T-cell (primary cell): ENCODE measurements around the gene ZNF324. TPM values are rescaled to one million over a fixed set of nuclear protein-coding genes. Genes with fewer than 3 reads are reported as not detected.
"Not testable (repeated sequence)": the region's sequence is repeated elsewhere in the genome, so short reads cannot be mapped to it uniquely, and the experiment has no call there.

ENCODE experiments used
- ATAC-seq, 4 experiments: fragments of 200-7000 bp in 3 of 4; fragments of 150-1000 bp in 1 of 4; cut with Tn5 transposase; replicated peaks in 1 of 4; 1 replicate in 3 of 4; 2 replicates in 1 of 4; pipeline ENCODE4 v1.10.0; 2021; ENCODE audit warnings: moderate library complexity in 3 of 4, mild to moderate bottlenecking in 2 of 4, moderate number of reproducible peaks in 1 of 4
- CTCF ChIA-PET, 2 donors: fragments of 300-600 bp; sonication (Branson Sonifier 250); formaldehyde crosslinking; loops; one replicate each; lab custom pipeline; 2022; ENCODE audit warnings: antibody characterized with exemption in 2 of 2; lab: Charles Lee
- POLR2A ChIA-PET, 2 donors: fragments of 300-600 bp; sonication (Branson Sonifier 250); formaldehyde crosslinking; loops; one replicate each; lab custom pipeline; 2022; ENCODE audit warnings: antibody characterized with exemption in 2 of 2; lab: Charles Lee
- DNase-seq, 35 experiments: peaks; one replicate each; pipeline versions ENCODE4 v3.0.0 to v3.0.0-alpha.2; 2013 to 2023
- H3K27ac ChIP-seq: one replicate; pipeline ENCODE4 v1.5.1; 2013; ENCODE audit warnings: low read length
- H3K27me3 ChIP-seq, 2 experiments: replicated peaks in 1 of 2; 1 replicate in 1 of 2; 2 replicates in 1 of 2; pipeline versions ENCODE4 v1.6.1 to v1.7.0; 2013; ENCODE audit warnings: low read length in 1 of 2, mixed read lengths in 1 of 2; ENCODE audit not compliant: control insufficient read depth in 2 of 2, insufficient read depth in 2 of 2; ENCODE audit errors: extremely low read depth in 1 of 2
- H3K36me3 ChIP-seq, 2 donors: 1 replicate in 1 of 2; 2 replicates in 1 of 2; pipeline versions ENCODE4 v1.6.1 to v1.7.0; 2013; ENCODE audit warnings: low read length in 1 of 2; ENCODE audit not compliant: control insufficient read depth in 2 of 2, insufficient read depth in 1 of 2; ENCODE audit errors: extremely low read depth in 1 of 2
- H3K4me1 ChIP-seq, 2 experiments: 1 replicate in 1 of 2; 2 replicates in 1 of 2; pipeline versions ENCODE4 v1.6.1 to v1.7.0; 2013; ENCODE audit warnings: low read length in 2 of 2, mixed read lengths in 1 of 2; ENCODE audit not compliant: insufficient read depth in 2 of 2, control insufficient read depth in 1 of 2; ENCODE audit errors: extremely low read depth in 1 of 2
- H3K4me3 ChIP-seq, 2 donors: 1 replicate in 1 of 2; 2 replicates in 1 of 2; pipeline versions ENCODE4 v1.5.1 to v1.7.0; 2013; ENCODE audit warnings: mild to moderate bottlenecking in 2 of 2, low read length in 1 of 2, moderate library complexity in 1 of 2; ENCODE audit not compliant: control insufficient read depth in 1 of 2; ENCODE audit errors: extremely low read depth in 1 of 2
- H3K9me3 ChIP-seq: 2 replicates; pipeline ENCODE4 v1.7.0; 2013
- H3K27ac Mint-ChIP-seq, 2 donors: one replicate each; pipeline ENCODE4 v1.8.0; 2020 to 2021; ENCODE audit warnings: mild to moderate bottlenecking in 2 of 2, mixed read lengths in 2 of 2
- H3K27me3 Mint-ChIP-seq, 2 donors: one replicate each; pipeline ENCODE4 v1.8.0; 2021 to 2022; ENCODE audit warnings: mixed read lengths in 2 of 2
- H3K36me3 Mint-ChIP-seq: one replicate; pipeline ENCODE4 v1.8.0; 2021; ENCODE audit warnings: mixed read lengths
- H3K4me1 Mint-ChIP-seq, 3 donors: one replicate each; pipeline ENCODE4 v1.8.0; 2020 to 2022; ENCODE audit warnings: mixed read lengths in 3 of 3, mild to moderate bottlenecking in 1 of 3
- H3K4me3 Mint-ChIP-seq, 3 donors: one replicate each; pipeline ENCODE4 v1.8.0; 2020 to 2022; ENCODE audit warnings: mild to moderate bottlenecking in 3 of 3, mixed read lengths in 3 of 3, moderate library complexity in 3 of 3
- H3K9me3 Mint-ChIP-seq, 3 donors: one replicate each; pipeline ENCODE4 v1.8.0; 2020 to 2022; ENCODE audit warnings: mixed read lengths in 3 of 3
- WGBS: methylation state at CpG from one replicate; pipeline ENCODE4 v1.1.5; 2013; ENCODE audit warnings: missing lambda C conversion rate; ENCODE audit not compliant: insufficient coverage; 5-methylcytosine and 5-hydroxymethylcytosine counted together
- total RNA-seq, 35 experiments: library from RNA in 6 of 35; stranded (reverse) in 6 of 35; fragments of 120-200 nt in 1 of 35; gene quantifications; one replicate each; pipeline versions ENCODE4 v1.2.1 to v1.2.4 and lab custom pipeline; 2013 to 2026

ZNF324 gene
- total RNA-seq, 5 donors from 2014 or later (not counting 1 experiment from before 2014, with no cell fraction given), result 17.9 to 33.2 (median 28.2) TPM

DNA sequence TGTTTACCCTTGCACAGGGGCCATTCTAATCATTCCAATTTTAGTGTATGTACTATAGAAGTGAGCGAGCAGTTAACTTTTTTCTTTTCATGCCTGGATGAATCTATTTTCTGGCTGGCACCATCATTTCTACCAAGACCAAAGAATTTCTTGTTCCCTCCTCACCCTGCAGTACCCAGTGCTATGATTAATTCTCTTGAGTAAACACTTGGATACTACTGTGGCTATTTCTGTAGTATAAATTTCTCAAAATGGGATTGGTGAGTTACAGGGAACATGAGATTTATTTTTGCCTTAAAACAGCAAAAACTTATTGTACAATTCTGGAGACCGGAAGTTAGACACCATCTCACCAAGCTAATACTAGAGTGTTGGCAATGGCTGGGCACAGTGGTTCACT, 16.9 kb downstream of the ZNF324 start:
- Mint-ChIP-seq H3K27ac (no peak overlapping the region), H3K4me3 (no peak overlapping the region), H3K36me3 (peaks cover 13% of the 10 kb centered on the region), H3K9me3 (no peaks in the 10 kb centered on the region), H3K27me3 (no peaks in the 10 kb centered on the region), H3K4me1 (peaks cover 0 to 1% (median 0%) of the 10 kb centered on the region in 3 donors)
- Histone ChIP-seq H3K4me3 (no peak overlapping the region), H3K36me3 (peaks cover 9 to 15% of the 10 kb centered on the region in 2 donors), H3K4me1 (peaks cover 0 to 3% of the 10 kb centered on the region in 2 experiments), H3K9me3 (no peaks in the 10 kb centered on the region), H3K27ac (no peak overlapping the region), H3K27me3 (no peaks in the 10 kb centered on the region)
- CTCF ChIA-PET, result no interaction called here
- DNase-seq, result no peak
- 100% methylated on average over 1 of the region's 2 CpGs for WGBS
- POLR2A ChIA-PET, result interaction anchor here in 1 of 2 donors (0.7 kb wide), 1 partner anchor 41 kb away, joined by 6 read pairs; no protein-coding TSS in a partner anchor
- ATAC-seq, result no peak

DNA sequence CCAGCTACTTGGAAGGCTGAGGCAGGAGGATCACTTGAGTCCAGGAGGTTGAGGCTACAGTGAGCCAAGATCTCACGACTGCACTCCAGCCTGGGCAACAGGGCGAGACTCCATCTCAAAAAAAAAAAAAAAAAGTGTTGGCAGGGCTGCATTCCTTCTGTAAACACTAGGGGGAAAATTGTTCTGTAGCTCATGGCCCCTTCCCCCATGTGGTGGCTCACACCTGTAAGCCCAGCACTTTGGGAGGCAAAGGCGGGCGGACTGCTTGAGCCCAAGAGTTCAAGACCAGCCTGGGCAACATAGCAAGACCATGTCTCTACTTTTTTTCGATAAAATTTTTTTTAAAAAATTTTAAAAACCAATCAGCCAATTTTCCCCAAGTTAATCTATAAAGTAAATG, 17.5 kb downstream of the ZNF324 start:
- H3K9me3 ChIP-seq, H3K27ac Mint-ChIP-seq, H3K4me1 Mint-ChIP-seq, H3K27me3 Mint-ChIP-seq, H3K4me1 ChIP-seq, H3K27me3 ChIP-seq, DNase-seq, H3K36me3 Mint-ChIP-seq, H3K4me3 Mint-ChIP-seq, ATAC-seq, H3K27ac ChIP-seq, H3K4me3 ChIP-seq, H3K9me3 Mint-ChIP-seq, CTCF ChIA-PET: not testable (repeated sequence)
- H3K36me3 ChIP-seq, result peaks cover 9 to 10% of the 10 kb centered on the region in 2 donors
- no CpG with 5 or more reads among the region's 5 CpGs for WGBS
- POLR2A ChIA-PET, result interaction anchor here in 1 of 2 donors (0.6 kb wide), 1 partner anchor 8 kb away, joined by 3 read pairs; the partner anchor contains the start of gene ZNF446

DNA sequence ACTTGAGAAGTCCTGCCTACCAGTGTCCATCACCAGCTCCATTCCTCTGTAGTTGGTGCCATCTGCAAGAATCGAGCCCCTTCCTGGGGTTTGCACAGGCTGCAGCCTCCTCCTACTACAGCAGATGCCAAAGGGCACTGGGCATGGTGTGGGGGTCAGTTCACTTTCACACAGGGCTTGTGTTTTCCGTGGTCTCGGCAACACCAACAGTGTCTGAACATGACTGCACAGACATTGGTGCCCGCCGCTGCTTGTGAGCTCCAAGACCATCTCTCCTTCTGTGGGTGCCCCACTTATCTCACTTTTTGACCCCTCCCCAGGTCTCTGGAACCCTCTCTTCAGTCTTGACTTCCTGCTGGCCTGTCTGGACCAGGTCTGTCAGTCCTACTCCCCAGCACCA, 24.5 kb downstream of the ZNF324 start:
- H3K27me3 ChIP-seq, result no peaks in the 10 kb centered on the region
- H3K9me3 ChIP-seq, result no peaks in the 10 kb centered on the region
- Mint-ChIP-seq H3K9me3 (no peaks in the 10 kb centered on the region), H3K4me3 (no peak overlapping the region), H3K4me1 (peaks cover 0 to 2% (median 2%) of the 10 kb centered on the region in 3 donors), H3K27ac (no peak overlapping the region), H3K36me3 (no peaks in the 10 kb centered on the region), H3K27me3 (no peaks in the 10 kb centered on the region)
- POLR2A ChIA-PET, result no interaction called here
- H3K4me3 ChIP-seq, result no peak overlapping the region
- 92% methylated on average over 4 of the region's 5 CpGs for WGBS
- no peak for DNase-seq
- H3K4me1 ChIP-seq, result no peaks in the 10 kb centered on the region
- CTCF ChIA-PET, result no interaction called here
- no peak for ATAC-seq
- H3K27ac ChIP-seq, result no peak overlapping the region
- H3K36me3 ChIP-seq, result no peaks in the 10 kb centered on the region

DNA sequence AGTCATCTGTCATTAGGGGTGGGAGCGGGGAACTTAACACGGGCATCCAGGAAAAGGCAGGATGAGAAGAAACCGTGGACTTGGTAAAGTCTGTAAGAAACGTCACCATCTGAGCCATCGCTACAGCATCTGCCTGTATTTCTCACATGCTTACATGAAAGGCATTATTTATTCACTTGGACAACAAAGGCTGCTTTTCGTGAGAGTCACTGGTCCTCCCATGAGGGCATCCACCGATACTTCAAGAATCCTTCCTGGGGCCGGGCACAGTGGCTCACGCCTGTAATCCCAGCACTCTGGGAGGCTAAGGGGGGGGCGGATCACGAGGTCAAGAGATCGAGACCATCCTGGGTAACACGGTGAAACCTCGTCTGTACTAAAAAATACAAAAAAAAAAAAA, 25.4 kb downstream of the ZNF324 start:
- H3K4me1 Mint-ChIP-seq, result peaks cover 0 to 7% (median 2%) of the 10 kb centered on the region in 3 donors
- ChIA-PET CTCF (no interaction called here), POLR2A (no interaction called here)
- H3K27ac Mint-ChIP-seq, result no peak overlapping the region
- no peaks in the 10 kb centered on the region for H3K36me3 Mint-ChIP-seq
- no peaks in the 10 kb centered on the region for H3K9me3 Mint-ChIP-seq
- H3K9me3 ChIP-seq, result no peaks in the 10 kb centered on the region
- peaks cover 0 to 3% of the 10 kb centered on the region in 2 experiments for H3K4me1 ChIP-seq
- H3K4me3 Mint-ChIP-seq, result no peak overlapping the region
- H3K27me3 ChIP-seq, result no peaks in the 10 kb centered on the region
- DNase-seq (no peak), ATAC-seq (no peak)
- 97% methylated on average over 6 of the region's 14 CpGs for WGBS
- H3K27me3 Mint-ChIP-seq, result no peaks in the 10 kb centered on the region
- H3K36me3 ChIP-seq, result no peaks in the 10 kb centered on the region
- H3K4me3 ChIP-seq, result no peak overlapping the region
- no peak overlapping the region for H3K27ac ChIP-seq

DNA sequence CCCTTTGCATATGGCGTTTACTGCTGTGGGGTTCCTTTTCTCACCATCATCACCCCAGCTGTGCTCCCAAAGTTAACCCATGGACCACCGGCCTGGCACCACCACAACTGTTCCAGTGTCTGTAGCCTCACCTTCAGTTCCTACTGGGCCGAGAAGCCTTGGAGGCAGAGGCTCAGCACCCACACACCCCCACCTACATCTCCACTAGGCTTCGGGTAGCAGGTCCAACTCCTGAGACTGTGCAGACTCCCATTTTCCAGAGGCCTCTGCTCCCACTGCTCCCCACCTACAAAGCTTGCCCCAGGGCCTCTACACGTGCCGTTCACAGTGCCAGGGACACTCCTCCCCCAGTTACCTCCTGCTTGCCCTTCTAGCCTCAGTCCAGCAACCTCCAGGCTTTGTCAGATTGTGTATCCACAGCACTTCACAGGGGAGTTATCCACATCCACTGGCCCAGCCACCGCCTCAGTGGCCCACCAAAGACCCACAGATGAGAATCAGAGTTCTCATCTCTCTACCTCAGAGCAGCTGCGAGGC, 30.8 kb downstream of the ZNF324 start:
- CTCF ChIA-PET, result no interaction called here
- H3K4me3 ChIP-seq, result no peak overlapping the region
- peaks cover 5 to 28% of the 10 kb centered on the region in 2 experiments for H3K4me1 ChIP-seq
- DNase-seq (no peak), ATAC-seq (no peak)
- H3K9me3 ChIP-seq, result no peaks in the 10 kb centered on the region
- Mint-ChIP-seq H3K4me1 (peaks cover 16 to 26% (median 22%) of the 10 kb centered on the region in 3 donors), H3K9me3 (peaks cover 2 to 11% (median 10%) of the 10 kb centered on the region in 3 donors), H3K27me3 (no peaks in the 10 kb centered on the region), H3K4me3 (peak overlapping the region; percentile 32 to 39 (median 39)), H3K36me3 (no peaks in the 10 kb centered on the region), H3K27ac (peak overlapping the region in 1 of 2 donors; percentile 39)
- no peaks in the 10 kb centered on the region for H3K36me3 ChIP-seq
- H3K27ac ChIP-seq, result no peak overlapping the region
- peaks cover 0 to 3% of the 10 kb centered on the region in 2 experiments for H3K27me3 ChIP-seq
- POLR2A ChIA-PET, result no interaction called here
- 93% methylated on average over 7 of the region's 8 CpGs for WGBS

DNA sequence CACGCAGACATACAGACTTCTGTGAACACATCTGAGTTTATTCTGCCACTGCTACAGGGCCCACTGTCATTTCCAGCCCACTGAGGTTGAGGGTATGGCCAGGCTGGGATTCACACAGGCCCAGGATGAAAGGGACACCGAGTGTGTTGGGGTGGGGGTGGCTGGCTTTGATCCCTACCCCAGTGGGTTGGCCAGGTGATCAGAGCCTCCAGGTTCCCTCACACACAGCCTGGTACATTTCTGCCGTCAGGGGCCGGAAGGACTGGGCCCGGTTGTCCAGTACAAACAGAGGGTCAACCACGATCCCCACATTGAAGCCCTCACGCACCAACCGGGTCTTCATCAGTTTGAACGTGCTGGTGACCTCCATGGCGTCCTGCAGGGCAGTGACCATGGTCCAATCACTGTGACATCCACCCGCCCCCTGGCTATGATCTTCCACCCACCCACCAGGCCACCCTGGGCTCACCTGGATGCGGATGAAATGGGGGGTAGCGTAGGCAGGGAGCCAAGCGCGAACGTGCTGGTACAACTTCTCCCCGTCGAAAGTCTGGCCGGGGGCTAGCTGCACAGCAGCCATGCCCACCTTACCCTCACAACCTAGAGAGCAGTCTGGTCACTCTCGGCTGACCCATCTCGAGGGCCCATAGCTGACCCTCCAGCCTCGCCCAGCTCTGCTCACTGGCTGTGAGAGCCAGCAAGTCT, 31.6 kb downstream of the ZNF324 start:
- peak overlapping the region; percentile 86 to 93 (median 90) for H3K4me3 Mint-ChIP-seq
- 65% methylated on average over 20 of the region's 22 CpGs for WGBS
- ChIA-PET POLR2A (no interaction called here), CTCF (no interaction called here)
- H3K4me1 Mint-ChIP-seq, result peaks cover 16 to 26% (median 22%) of the 10 kb centered on the region in 3 donors
- Histone ChIP-seq H3K27me3 (peaks cover 0 to 3% of the 10 kb centered on the region in 2 experiments), H3K9me3 (no peaks in the 10 kb centered on the region), H3K36me3 (no peaks in the 10 kb centered on the region), H3K4me1 (peaks cover 5 to 28% of the 10 kb centered on the region in 2 experiments), H3K4me3 (peak overlapping the region; percentile 59 to 68), H3K27ac (peak overlapping the region; percentile 82)
- DNase-seq (no peak), ATAC-seq (no peak)
- no peaks in the 10 kb centered on the region for H3K27me3 Mint-ChIP-seq
- H3K36me3 Mint-ChIP-seq, result no peaks in the 10 kb centered on the region
- H3K9me3 Mint-ChIP-seq, result peaks cover 2 to 11% (median 10%) of the 10 kb centered on the region in 3 donors
- H3K27ac Mint-ChIP-seq, result peak overlapping the region; percentile 93 to 97
